Astrocyte of the cerebellum (primary cell): ENCODE measurements around the gene DCTN2.

Experiments
- DNase-seq: peaks from one replicate; pipeline ENCODE4 v3.0.0-alpha.2; 2011; ENCODE audit warnings: low read depth
- H3K4me3 ChIP-seq: 2 replicates; pipeline ENCODE4 v1.5.1; 2011; ENCODE audit warnings: mild to moderate bottlenecking, low read depth, low read length, moderate library complexity
- in situ Hi-C: cut with HindIII; loops from 2 replicates; pipeline ENCODE4 v1.10.0; 2017; ENCODE audit warnings: low sequenced_read_pairs
- TF ChIP-seq, protein P1 (sequence below): IDR thresholded peaks from 2 replicates; pipeline ENCODE4 v1.5.1; 2012; ENCODE audit warnings: low read length, low read depth, moderate library complexity, mild to moderate bottlenecking; ENCODE audit errors: missing control alignments

Gene DCTN2

DNA sequence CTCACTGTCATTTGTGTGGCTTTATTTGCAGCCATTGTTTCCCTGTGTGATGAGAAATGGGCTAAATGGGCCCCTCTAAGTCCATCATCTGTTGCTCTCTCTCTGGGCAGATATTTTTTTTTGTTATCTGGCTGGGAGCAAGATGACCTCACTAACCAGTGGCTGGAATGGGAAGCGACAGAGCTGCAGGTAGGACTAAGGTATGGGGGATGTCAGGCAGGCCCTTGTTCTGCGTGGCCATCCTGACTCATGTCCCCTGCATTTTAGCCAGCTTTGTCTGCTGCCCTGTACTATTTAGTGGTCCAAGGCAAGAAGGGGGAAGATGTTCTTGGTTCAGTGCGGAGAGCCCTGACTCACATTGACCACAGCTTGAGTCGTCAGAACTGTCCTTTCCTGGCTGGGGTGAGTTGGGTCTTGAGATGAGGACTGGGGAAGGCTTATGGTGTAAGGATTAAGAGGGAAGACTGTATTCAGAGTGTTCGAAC lies 57.8 kb downstream of the DCTN2 start:
- H3K4me3 ChIP-seq, result peak overlapping the region; percentile 98
- in situ Hi-C loops, result no loop called here
- TF ChIP-seq, protein P1, sequence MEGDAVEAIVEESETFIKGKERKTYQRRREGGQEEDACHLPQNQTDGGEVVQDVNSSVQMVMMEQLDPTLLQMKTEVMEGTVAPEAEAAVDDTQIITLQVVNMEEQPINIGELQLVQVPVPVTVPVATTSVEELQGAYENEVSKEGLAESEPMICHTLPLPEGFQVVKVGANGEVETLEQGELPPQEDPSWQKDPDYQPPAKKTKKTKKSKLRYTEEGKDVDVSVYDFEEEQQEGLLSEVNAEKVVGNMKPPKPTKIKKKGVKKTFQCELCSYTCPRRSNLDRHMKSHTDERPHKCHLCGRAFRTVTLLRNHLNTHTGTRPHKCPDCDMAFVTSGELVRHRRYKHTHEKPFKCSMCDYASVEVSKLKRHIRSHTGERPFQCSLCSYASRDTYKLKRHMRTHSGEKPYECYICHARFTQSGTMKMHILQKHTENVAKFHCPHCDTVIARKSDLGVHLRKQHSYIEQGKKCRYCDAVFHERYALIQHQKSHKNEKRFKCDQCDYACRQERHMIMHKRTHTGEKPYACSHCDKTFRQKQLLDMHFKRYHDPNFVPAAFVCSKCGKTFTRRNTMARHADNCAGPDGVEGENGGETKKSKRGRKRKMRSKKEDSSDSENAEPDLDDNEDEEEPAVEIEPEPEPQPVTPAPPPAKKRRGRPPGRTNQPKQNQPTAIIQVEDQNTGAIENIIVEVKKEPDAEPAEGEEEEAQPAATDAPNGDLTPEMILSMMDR, result no peak
- DNase-seq, result no peak

DNA sequence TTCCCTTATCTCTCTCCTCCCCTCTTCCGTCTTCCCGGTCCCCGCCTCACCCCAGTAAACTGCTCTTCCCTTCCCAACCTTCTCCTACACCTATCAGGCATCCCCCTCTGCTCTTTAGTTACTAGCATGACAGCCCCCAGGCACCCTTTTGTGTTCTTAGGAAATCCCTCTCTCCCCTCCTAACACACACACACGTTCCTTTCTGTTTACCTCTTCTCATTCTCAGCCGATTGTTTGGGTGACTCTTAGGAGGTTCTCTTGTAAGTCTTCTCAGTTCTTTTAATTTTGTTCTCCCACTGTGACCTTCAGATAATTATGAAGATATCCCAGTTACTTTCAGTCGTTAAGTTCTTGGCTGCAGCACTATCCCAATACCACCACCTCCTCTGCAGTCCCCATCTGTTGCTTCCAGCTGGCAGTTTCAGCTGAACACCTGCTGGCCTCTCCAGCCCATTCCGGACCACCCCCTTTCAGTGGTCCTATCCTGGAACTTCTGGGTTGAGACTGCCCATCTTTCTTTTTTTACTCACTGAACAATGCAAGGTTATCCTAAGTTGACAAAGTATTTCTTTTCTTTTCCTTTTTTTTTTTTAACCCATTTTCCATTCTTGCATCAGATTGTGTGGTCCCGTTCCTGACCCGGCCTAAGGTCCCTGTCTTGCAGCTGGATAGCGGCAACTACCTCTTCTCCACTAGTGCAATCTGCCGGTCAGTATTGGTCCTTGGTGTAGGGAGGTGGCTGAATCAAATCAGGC lies 58.4 kb downstream of the DCTN2 start:
- DNase-seq, result no peak
- peak overlapping the region; percentile 98 for H3K4me3 ChIP-seq
- TF ChIP-seq, protein P1, result no peak
- in situ Hi-C loops, result no loop called here

DNA sequence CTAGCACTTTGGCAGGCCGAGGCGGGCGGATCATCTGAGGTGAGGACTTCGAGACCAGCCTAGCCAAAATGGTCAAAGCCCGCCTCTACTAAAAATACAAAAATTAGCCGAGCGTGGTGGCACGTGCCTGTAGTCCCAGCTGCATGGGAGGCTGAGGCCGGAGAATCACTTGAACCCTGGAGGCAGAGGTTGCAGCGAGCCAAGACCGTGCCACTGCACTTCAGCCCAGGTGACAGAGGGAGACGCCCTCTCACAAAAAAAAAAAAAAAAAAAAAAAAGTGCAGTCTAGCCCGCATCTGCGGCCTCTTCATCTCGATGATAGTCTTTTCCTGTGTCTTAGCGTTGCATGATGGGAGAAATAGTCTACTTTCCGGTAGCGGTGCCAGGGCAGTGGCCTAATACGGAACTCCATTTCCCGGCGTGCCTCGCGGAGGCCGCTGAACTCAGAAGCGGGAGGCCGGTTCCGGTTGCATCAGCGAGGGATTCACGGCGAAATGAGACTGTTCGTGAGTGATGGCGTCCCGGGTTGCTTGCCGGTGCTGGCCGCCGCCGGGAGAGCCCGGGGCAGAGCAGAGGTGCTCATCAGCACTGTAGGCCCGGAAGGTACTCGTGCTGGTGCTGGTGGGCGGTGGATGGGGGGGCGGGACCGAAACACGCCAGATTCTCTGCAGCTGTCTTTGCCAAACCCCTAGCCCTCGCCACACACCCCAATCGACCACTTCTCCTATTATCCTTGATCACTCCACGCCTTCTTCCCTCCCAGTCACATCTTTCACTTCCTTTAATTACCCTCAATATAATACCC lies 59.2 kb downstream of the DCTN2 start, which contains the start of gene MARS1:
MARS1 (plus strand) TSS at position 472 of the 805 bp plus-strand sequence; CDS start at position 495, 23 bp downstream.
- peak within 1 kb of the TSS; percentile 98 for H3K4me3 ChIP-seq
- TF ChIP-seq, protein P1, result no peak
- in situ Hi-C loops, result no loop called here
- DNase-seq, result peak; percentile 90

DNA sequence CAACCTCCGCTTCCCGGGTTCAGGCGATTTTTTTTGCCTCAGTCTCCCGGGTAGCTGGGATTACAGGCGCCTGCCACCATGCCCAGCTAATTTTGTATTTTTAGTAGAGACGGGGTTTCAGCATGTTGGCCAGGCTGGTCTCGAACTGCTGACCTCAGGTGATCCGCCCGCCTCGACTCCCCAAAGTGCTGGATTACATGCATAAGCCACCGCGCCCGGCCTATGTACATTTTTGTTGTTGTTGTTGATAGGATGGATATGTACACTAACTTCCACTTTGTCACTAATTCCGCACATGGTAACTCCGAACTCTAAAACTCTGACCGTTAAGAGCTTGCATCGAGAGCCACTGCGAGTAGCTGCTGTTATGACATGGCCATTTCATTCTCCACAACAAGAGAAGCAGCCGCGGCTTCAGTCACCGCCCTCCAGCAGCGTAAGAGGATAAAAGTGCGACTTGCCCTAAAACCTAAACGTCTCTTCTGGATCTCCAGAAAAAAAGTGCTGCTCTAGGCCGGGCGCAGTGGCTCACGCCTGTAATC lies 59.9 kb downstream of the DCTN2 start:
- no peak overlapping the region for H3K4me3 ChIP-seq
- TF ChIP-seq, protein P1, result no peak
- DNase-seq, result no peak
- in situ Hi-C loops, result no loop called here

DNA sequence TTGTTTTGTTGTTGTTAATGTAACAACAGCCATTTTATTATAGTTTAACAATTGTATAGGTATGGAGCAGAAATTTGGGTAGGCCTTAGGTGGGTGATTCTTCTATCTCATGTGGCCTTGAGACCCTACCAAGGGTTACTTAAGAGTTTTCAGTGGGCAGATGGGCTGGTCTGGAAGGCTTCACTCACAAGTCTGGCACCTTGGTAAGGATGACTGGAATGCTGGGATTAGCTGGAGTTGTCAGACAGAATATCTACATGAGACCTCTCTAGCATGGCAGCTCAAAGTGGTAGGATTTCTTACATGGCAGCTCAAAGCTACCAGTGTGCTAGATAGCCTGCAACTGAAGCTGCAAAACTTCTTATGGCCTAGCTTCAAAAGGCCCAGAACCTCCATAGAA lies 61.3 kb downstream of the DCTN2 start:
- in situ Hi-C loops, result no loop called here
- DNase-seq, result no peak
- H3K4me3 ChIP-seq, result no peak overlapping the region
- TF ChIP-seq, protein P1, result no peak

DNA sequence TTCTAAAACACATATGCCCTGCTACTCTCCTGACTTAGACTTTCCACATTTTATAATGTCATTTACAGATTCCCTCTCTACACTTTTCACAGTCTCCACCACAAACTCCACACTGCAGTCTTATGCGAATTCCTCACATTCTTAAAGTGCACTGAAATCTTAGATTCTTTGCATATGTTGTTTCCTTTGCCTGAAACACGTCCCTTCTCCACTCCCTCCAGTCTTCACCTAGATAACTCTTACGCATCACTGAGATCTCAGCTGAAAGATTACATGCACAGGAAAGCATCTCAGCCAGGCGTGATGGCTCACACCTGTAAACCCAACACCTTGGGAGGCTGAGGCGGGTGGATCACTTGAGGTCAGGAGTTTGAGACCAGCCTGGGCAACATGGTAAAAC lies 63.5 kb downstream of the DCTN2 start:
- peak; percentile 32 for DNase-seq
- in situ Hi-C loops, result no loop called here
- H3K4me3 ChIP-seq, result no peak overlapping the region
- TF ChIP-seq, protein P1, result no peak
